Endothelial cell of umbilical vein (primary cell): ENCODE results near the gene DPF3. TPM values are rescaled to one million over a fixed set of nuclear protein-coding genes. Genes with fewer than 3 reads are reported as not detected.
A peak's percentile ranks its signal among the peaks of the same experiment; 100 is the strongest.

Source experiments
- BruUV-seq: library from RNA; stranded (reverse); fragments of 400-500 nt; replicated peaks from 2 replicates; lab custom pipeline; 2021; lab: Mats Ljungman, UMichigan
- CTCF ChIA-PET: fragments of 300-600, 350-600 bp; sonication (Branson Sonifier 250); formaldehyde crosslinking; loops from one replicate; lab custom pipeline; 2021; ENCODE audit warnings: antibody characterized with exemption, inconsistent platforms; lab: Charles Lee
- POLR2A ChIA-PET: fragments of 300-600, 350-600 bp; sonication (Branson Sonifier 250); formaldehyde crosslinking; loops from one replicate; lab custom pipeline; 2021; ENCODE audit warnings: antibody characterized with exemption, inconsistent platforms; lab: Charles Lee
- DNase-seq: peaks from one replicate; pipeline ENCODE4 v3.0.0-alpha.2; 2011; ENCODE audit warnings: low read depth, low spot score
- FAIRE-seq: peaks from 2 replicates; lab custom pipeline; 2011; peaks lifted over from hg19 to GRCh38; lab: Jason Lieb, UNC
- H2AFZ ChIP-seq: 2 replicates; pipeline ENCODE4 v1.6.0; 2012; ENCODE audit warnings: low read depth, low read length, control low read depth, inconsistent platforms
- H3K27ac ChIP-seq: 2 replicates; pipeline ENCODE4 v1.5.1; 2011; ENCODE audit warnings: low read depth, mild to moderate bottlenecking, control low read depth, low read length, moderate library complexity; ENCODE audit not compliant: insufficient read depth
- H3K27me3 ChIP-seq, 2 experiments: 2 replicates each; pipeline versions ENCODE4 v1.6.0 to v1.6.1; 2011; ENCODE audit warnings: low read length in 2 of 2, mixed read lengths in 1 of 2; ENCODE audit not compliant: control insufficient read depth in 2 of 2, insufficient read depth in 2 of 2
- H3K36me3 ChIP-seq, 2 experiments: 2 replicates in 1 of 2; 3 replicates in 1 of 2; pipeline ENCODE4 v1.5.1; 2011; ENCODE audit warnings: low read length in 2 of 2, mild to moderate bottlenecking in 1 of 2, moderate library complexity in 1 of 2; ENCODE audit not compliant: control insufficient read depth in 2 of 2, insufficient read depth in 2 of 2; ENCODE audit errors: extremely low read depth in 1 of 2
- H3K4me1 ChIP-seq: 3 replicates; pipeline ENCODE4 v1.5.1; 2011; ENCODE audit warnings: mild to moderate bottlenecking, low read length; ENCODE audit not compliant: control insufficient read depth, insufficient read depth; ENCODE audit errors: extremely low read depth
- H3K4me2 ChIP-seq: 2 replicates; pipeline ENCODE4 v1.6.1; 2011; ENCODE audit warnings: low read length, control low read depth, mixed read lengths; ENCODE audit not compliant: insufficient read depth
- H3K4me3 ChIP-seq, 3 experiments: fragments of 200-600 bp in 1 of 3; sonication (generic), shearing (Covaris generic) in 1 of 3; replicated peaks in 1 of 3; 2 replicates each; pipeline ENCODE4 v1.5.1; 2011 to 2016; ENCODE audit warnings: control low read depth in 3 of 3, low read length in 3 of 3, mild to moderate bottlenecking in 2 of 3, inconsistent platforms in 1 of 3, low read depth in 1 of 3, moderate library complexity in 1 of 3; ENCODE audit not compliant: insufficient read depth in 1 of 3
- H3K79me2 ChIP-seq: 2 replicates; pipeline ENCODE4 v1.6.0; 2012; ENCODE audit warnings: low read length, inconsistent platforms; ENCODE audit not compliant: control insufficient read depth, insufficient read depth
- H3K9ac ChIP-seq: replicated peaks from 2 replicates; pipeline ENCODE3; 2011; ENCODE audit warnings: low read length, control low read depth; ENCODE audit not compliant: insufficient read depth; ENCODE audit errors: extremely low read depth
- H3K9me1 ChIP-seq: replicated peaks from 3 replicates; pipeline ENCODE4 v1.6.0; 2011; ENCODE audit warnings: mild to moderate bottlenecking, low read length; ENCODE audit not compliant: control insufficient read depth, insufficient read depth; ENCODE audit errors: extremely low read depth
- H3K9me3 ChIP-seq: replicated peaks from 2 replicates; pipeline ENCODE4 v1.5.1; 2012; ENCODE audit warnings: low read length, inconsistent platforms; ENCODE audit not compliant: control insufficient read depth, insufficient read depth
- H4K20me1 ChIP-seq: replicated peaks from 2 replicates; pipeline ENCODE3; 2011; ENCODE audit warnings: mild to moderate bottlenecking, low read length; ENCODE audit not compliant: control insufficient read depth, insufficient read depth; ENCODE audit errors: extremely low read depth
- CTCF ChIP-seq, 2 donors: IDR thresholded peaks; 1 replicate in 1 of 2; 2 replicates in 1 of 2; pipeline ENCODE4 v1.5.1; 2011; ENCODE audit warnings: low read length in 2 of 2, mild to moderate bottlenecking in 2 of 2, moderate library complexity in 2 of 2, control low read depth in 1 of 2, inconsistent platforms in 1 of 2, low read depth in 1 of 2; ENCODE audit not compliant: insufficient read depth in 1 of 2; ENCODE audit errors: extremely low read depth in 1 of 2
- EZH2 ChIP-seq: IDR thresholded peaks from 2 replicates; pipeline ENCODE4 v1.6.1; 2012; ENCODE audit warnings: borderline replicate concordance, low read depth, mild to moderate bottlenecking, moderate library complexity, low read length, inconsistent platforms; ENCODE audit not compliant: severe bottlenecking
- FOS ChIP-seq: IDR thresholded peaks from 2 replicates; pipeline ENCODE4 v1.6.1; 2011; ENCODE audit warnings: mild to moderate bottlenecking, low read length, moderate library complexity, borderline replicate concordance; ENCODE audit not compliant: insufficient read depth
- GATA2 ChIP-seq: IDR thresholded peaks from 2 replicates; pipeline ENCODE4 v1.7.0; 2011; ENCODE audit warnings: low read depth, mild to moderate bottlenecking, moderate library complexity, mixed read lengths, low read length; ENCODE audit not compliant: insufficient read length, insufficient read depth
- JUN ChIP-seq: IDR thresholded peaks from 2 replicates; pipeline ENCODE4 v1.6.1; 2011; ENCODE audit warnings: borderline replicate concordance, low read depth; ENCODE audit not compliant: insufficient read length, insufficient read depth
- MAX ChIP-seq: IDR thresholded peaks from 2 replicates; pipeline ENCODE4 v1.6.1; 2011; ENCODE audit not compliant: insufficient read depth, insufficient read length
- MYC ChIP-seq: IDR thresholded peaks from one replicate; pipeline ENCODE4 v1.6.1; 2011; ENCODE audit warnings: mild to moderate bottlenecking, low read depth, low read length
- POLR2A ChIP-seq: IDR thresholded peaks from 2 replicates; pipeline ENCODE4 v1.6.1; 2012; ENCODE audit warnings: low read depth, mild to moderate bottlenecking, control low read depth, low read length
- POLR2AphosphoS5 ChIP-seq: IDR thresholded peaks from 2 replicates; pipeline ENCODE4 v1.6.1; 2012; ENCODE audit warnings: low read depth, mild to moderate bottlenecking, control low read depth, low read length, moderate library complexity; ENCODE audit not compliant: insufficient read depth
- dilution Hi-C: fragments of 300-500 bp; cut with MboI; formaldehyde crosslinking; loops from one replicate; pipeline ENCODE4 v1.15.0; 2019; ENCODE audit warnings: low sequenced_read_pairs; ENCODE audit not compliant: extremely low pct_ligation_motif_present
- intact Hi-C: fragments of 100-400 bp; cut with micrococcal nuclease; formaldehyde crosslinking; loops from one replicate; pipeline ENCODE4 v1.10.0; 2022
- polyA plus RNA-seq, 4 experiments: library from polyadenylated mRNA; depleted of rRNA in 3 of 4; stranded (reverse) in 3 of 4; unstranded in 1 of 4; fragments of >200 nt; gene quantifications; 2 replicates each; pipeline versions ENCODE4 v1.2.1 to v1.2.3, GENCODE V29; 2011 to 2012; ENCODE audit warnings: missing spikeins in 1 of 4
- total RNA-seq: library from RNA; stranded (reverse); gene quantifications from 2 replicates; pipeline ENCODE4 v1.2.3, GENCODE V29; 2021

The DPF3 gene
- total and polyA plus RNA-seq, 2 donors (not counting 3 experiments of a cell fraction or from before 2014, with no cell fraction given) = 2.4 to 3.5 TPM

DNA sequence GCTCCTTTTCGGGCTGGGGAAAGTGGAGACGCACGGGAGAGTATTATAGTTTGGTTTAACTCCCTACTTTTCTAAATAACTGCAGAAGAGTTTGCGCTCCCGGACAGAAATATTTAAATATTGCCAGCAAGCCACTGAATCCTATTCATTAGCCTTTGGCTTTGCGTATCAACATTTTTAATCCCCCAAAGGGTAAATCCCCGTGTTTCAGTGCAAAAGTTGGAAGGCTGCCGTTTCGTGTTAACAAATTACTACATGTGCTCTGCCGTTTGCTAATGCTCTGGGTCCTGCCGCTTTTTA is 372 bp upstream of the DPF3 start:
- Histone ChIP-seq H3K27me3 (no peaks in the 10 kb centered on the region), H3K4me3 (peak overlapping the region; percentile 61 to 92 (median 72)), H3K9ac (peak overlapping the region; percentile 50), H4K20me1 (no peaks in the 10 kb centered on the region), H3K9me3 (no peaks in the 10 kb centered on the region), H3K4me1 (peaks cover 27% of the 10 kb centered on the region), H2AFZ (peak overlapping the region; percentile 93), H3K27ac (peak overlapping the region; percentile 39), H3K4me2 (peak overlapping the region; percentile 89), H3K79me2 (peaks cover 22% of the 10 kb centered on the region), H3K36me3 (no peaks in the 10 kb centered on the region), H3K9me1 (no peaks in the 10 kb centered on the region)
- intact Hi-C loops = loop anchor here (1.0 to 2.0 kb wide), 7 partner anchors 32 to 377 kb away; partner anchors contain the start of gene DCAF4
- POLR2A ChIA-PET = interaction anchor here (0.9 to 1.8 kb wide), 4 partner anchors 8 to 216 kb away, joined by 3 to 11 read pairs (median 3); no protein-coding TSS in a partner anchor
- CTCF ChIA-PET = interaction anchor here (0.5 to 4.6 kb wide), 21 partner anchors 10 to 576 kb away, joined by 3 to 59 read pairs (median 4); no protein-coding TSS in a partner anchor
- BruUV-seq = TSS peak; percentile 85
- DNase-seq (no peak), FAIRE-seq (no peak)
- dilution Hi-C loops = no loop called here
- TF ChIP-seq MYC (no peak), FOS (no peak), POLR2AphosphoS5 (no peak), MAX (no peak), EZH2 (no peak), GATA2 (no peak), POLR2A (no peak), JUN (no peak), CTCF (IDR thresholded peaks at IDR 0.05; ENCODE audit: extremely low read depth in 1 of 2, insufficient read depth in 1 of 2, low read depth in 1 of 2, low read length in 2 of 2) (no peak)
